ENCODE results near the gene NKX2-3.

The NKX2-3 gene

DNA sequence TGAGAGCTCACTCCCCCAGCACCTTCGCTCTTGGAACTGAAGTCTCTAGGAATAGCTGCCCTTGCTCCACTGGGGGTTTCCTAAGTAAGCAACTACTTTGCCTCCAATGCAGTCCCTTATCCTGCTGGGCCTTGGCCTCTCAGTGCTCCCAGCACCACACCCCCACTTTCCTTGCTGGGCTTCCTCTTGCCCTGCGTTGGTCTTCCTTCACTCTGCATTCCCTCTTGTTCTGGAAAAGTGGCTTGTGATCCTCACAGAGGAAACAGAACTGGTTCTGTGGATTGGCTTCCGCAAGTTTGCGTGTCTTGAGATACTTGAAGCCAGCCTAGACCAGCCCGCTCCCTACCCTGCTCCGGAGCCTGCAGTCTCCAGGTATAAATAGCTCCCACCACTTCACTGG is 6.4 kb downstream of the NKX2-3 start:
- no peak for DNase-seq

DNA sequence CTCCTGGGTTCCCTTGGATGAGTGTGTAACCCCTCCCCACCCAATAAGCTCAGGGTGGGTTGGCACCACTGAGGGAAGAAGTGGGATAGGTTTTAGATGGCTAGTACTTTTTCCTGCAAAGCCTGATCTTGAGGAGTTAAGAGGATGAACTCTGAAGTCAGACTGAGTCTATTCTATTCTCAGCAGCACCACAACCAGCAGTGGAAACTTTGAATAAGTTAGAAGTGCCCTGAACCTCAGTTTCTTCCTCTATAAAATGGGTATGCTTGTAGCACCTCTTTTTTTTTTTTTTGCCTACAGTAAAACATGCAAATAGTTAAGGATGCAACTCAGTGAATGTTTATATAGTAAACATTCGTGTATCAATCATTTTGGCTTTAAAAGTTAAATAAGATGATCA is 7.1 kb downstream of the NKX2-3 start:
- no peak for DNase-seq

DNA sequence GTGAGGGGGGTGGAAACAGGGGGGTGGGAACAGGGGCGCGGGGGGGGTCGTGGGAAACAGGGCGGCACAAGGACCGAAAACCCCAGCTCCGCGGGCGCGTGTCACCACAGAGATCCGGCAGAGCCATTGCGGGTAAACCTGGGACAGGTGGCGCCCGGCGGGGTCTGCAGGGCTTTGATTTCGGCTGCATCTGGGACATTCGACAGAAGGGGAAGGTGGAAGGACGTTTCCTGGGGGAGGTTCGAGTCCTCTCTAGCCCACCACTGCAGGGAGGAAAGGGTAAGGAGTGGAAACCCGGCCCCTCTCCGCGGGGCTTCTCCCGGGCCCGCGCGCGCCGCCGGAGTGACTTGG is 7.5 kb downstream of the NKX2-3 start:
- no peak for DNase-seq

DNA sequence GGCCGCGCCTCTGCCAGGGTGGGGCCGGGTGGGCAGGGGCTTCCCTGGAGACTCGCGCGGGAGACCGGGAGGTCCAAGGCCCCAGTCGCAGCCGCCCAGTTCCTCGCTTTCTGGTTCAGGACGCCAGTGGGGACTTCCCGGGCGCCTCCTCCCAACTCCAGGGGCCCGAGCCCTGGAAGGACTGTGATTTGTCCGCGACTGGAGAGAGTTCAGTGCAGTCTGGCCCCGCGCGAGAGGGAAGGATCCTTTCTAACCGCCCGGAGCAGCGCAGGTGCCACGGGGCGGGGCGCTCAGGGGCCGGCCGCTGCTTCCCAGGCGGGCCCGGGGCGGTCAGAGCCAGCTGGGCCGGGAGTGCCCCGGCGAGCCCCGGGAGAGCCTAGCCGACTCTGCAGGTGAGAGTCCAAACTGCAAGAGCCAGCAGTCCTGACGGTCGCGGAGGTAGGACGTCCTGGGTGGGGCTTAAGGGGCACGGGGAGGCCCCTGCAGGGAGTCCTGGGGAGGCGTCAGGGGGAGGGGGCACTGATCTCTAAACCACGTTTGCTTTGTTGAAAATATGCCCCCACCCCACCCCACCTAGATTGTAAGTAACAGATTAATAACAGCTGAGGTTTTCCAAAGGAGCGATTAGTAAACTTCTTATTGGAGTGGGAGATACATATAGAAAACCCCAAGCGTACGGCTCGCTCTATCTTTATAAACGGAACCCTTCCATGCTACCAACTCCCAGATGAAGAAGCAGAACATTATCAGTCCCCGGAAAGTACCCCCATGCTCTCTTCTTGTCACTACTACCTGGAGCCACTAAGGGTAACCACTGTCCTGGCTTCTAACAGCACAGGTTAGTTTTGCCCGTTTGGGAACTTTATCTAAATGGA is 8.2 kb downstream of the NKX2-3 start:
- DNase-seq, result no peak

DNA sequence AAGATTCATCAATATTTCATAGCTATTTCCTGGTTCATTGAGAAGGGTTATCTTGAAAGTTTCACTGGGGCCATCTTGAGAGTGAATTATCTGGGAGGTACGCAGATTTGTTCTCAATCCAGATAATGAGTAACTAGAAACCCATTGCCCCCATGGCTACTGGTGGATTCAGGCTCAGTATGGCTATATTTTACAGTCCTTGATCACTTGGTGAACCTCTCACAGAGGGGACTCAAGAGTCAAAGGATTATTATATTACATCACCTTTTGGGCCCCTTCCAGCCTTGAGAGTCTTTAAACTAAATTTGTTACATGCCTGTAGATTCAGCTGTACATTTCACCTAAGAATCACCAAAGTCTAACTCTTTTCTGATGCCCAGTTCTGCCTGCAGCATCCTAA is 11.6 kb downstream of the NKX2-3 start:
- no peak for DNase-seq

DNA sequence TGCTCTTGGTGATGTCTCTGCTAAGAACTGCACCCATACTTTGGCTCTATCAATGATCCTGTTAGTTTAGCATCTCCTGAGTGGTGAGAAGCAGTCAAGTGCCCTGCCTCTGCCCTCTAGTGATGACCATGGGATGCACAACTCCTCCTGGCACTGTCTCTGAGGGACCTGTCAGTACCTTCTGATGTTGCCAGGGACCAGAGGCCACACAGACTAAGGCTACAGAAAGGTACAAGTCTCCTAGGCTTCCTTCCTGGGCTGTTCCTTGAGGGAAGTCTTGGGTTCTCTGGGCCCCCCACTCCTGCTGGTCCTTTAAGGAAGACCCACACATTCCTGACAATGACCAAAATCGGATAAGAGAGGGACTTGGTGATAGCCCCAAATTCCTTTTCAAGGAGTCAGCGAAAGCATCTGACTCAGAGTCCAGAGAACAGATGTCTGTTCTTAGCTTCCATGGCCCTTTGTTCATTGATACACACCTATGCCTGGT is 15.3 kb downstream of the NKX2-3 start:
- no peak for DNase-seq

DNA sequence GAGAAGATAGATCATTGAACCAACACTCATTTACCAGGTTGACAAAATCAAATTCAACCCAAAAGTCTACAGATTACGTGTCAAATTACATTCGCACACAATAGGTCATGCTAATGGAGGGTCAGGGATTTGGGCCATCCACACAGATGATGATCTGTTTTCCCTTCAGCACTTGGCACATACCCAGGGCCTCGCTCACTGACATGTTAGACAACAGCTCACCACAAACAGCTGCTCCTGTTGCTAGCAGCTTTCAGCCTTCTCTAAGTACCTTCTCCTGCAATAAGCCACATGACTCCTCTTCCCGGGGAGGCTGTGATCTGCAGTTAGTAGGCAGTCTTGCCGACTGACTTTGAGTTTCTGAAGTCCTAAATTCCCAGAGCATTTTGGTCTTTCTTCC is 18.4 kb downstream of the NKX2-3 start:
- no peak for DNase-seq

DNA sequence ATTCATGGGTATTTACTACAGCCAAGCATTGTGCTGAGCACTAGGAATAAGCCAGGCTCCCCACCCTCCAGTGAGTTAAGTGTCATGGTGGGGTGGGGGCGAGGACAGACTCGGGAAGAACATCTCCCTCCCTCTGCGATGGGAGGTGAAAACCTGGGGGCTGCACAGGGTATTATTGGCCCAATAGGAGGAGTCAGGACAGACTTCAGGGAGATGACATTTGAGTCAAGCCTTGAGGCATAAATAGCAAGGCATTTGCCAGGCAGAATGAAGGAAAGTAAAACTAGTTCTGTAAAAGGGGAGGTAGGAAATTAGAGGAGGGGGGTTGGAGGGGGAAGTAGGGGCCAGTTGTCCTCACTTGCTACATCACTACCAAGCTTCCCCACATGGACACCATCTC is 18.9 kb downstream of the NKX2-3 start:
- DNase-seq, result no peak

DNA sequence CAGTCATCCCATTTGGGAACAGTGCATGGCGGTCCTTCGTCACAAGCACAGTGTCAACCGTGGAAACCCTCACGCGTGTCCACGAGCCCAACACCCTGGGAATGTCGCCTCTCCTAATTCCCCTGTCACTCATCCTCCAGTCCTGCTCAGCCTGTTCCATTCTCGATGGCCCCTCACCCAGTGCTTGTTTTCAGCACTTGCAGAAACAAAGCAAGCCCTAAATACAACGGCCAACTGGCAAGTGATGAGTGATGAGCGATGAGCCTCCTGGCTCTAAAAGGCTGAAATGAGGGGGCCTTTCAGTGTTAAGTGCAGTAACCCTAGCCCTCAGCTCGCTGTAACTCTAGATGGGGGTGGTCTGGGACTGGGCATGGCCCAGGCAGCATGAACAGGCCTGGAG is 22.6 kb downstream of the NKX2-3 start:
- no peak for DNase-seq

DNA sequence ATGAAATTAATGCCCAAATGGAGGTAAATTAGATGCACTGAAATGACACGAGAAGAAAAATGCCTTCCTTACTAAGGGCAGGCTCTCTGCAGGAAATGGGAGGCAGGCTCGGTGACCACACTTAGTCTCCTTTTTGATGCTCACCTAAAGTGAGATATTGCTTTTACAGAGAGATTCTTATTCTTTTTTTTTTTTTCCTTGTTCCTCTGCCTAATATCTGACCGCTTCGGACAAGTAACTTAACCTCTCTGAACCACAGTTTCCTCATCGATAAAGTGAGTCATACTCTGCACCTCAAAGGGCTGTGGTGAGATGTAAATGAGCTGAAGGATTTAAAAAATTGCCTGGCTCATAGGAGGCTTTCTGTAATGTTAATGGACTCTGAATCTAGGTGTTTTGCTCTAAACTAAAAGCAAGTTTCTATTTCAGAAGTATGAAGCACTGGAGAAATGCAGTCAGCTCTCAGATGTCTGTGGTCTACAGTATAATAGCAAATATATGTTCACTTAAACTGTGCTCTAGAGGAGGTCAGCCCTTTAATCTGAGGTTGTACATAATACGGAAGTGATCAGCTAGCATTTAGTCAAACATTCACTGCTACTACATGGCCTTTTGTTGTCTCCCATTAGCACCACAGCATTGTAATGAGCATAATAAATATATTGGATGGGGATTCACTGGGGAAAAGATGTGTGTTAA is 23.2 kb downstream of the NKX2-3 start:
- DNase-seq, result no peak

DNA sequence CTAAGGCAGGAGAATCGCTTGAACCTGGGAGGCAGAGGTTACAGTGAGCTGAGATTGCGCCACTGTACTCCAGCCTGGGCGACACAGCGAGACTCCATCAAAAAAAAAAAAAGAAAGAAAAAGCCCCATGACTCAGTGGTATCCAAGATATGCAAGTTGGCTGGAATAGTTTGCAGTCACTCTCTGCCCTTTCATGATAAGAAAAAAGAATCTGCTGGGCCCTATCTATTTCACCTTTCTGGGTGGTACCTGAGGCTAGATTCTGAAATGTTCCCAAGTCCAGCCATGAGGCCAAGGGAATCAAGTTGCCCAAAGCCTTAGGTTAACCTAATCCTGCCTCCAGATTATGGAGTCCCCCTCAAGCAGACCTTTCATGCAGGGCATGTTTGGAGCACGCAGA is 24.3 kb downstream of the NKX2-3 start:
- no peak for DNase-seq

DNA sequence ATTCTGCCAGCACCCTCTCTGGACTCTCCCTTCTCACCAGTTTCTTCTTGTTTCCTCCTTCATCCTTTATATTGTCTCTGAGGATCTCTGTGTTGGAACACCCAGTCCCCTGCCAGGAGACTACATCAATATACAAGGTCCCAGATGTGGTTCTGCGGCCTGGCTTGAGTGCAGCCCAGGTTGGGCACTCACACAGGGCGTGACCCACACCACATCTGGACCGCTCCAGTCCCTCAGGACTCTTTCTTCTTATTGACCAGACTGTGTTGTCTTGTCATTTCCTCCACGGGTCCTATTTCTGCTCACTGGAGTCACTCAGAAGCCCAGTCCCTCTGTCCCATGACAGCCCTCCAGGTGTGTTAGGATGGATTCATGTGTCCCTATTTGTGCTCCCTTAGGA is 26.0 kb downstream of the NKX2-3 start:
- no peak for DNase-seq

DNA sequence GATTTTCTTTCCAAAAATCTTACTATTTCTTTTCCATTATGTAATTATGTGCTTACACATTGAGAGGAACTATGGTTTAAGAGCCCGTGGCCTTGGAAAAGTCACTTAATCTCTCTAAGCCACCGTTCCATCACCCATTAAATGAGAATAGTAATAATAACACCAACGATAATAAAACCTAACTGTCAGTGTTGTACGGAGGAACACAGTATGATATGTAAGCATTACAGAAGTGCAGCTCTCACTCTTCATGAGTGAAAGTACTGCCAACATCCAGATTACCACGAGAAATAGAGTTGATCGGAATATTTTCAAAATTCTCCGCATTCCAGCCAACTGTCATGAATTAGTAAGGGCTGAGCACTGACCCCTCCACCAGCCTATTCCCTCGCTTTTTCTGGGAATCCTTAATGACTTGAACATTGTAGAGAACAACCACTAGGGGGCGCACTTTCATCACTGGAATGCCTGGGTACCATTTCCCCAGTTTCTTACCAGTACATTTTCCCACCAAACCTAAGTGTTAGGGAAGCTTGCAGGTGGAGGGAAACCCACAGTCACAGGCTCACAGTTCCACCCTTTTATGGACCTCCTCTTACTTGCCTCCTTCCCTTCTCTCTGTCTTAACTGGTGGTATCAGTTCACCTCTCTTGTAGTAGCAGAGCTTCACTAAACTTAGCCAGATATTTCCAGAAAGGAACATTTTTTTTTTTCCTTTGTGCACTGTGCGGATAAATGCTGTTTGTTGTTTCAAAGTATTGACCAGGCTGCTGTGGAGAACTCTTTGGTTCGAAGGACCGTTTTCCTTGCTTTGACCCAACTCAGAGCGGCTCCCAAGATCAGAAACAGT is 27.8 kb downstream of the NKX2-3 start:
- peak; percentile 32 for DNase-seq

DNA sequence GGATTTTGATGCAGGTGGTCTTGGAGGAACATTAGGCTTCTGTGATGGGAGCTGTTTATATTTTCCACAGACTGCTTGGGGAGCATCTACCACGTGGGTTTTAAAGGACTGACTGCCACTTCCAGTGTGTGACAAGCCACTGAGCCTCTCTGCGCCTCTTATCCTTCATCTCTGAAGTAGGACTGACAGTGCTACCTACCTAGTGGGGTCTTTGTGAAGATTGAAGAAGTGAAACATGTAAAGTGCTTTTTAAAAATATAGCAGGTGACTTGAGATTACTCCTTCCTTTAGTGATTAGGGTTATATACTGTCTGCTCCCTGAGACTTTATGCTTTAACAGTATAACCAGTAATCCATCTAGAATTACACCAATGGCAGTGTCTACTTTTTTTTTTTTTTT is 29.9 kb downstream of the NKX2-3 start:
- DNase-seq, result no peak

DNA sequence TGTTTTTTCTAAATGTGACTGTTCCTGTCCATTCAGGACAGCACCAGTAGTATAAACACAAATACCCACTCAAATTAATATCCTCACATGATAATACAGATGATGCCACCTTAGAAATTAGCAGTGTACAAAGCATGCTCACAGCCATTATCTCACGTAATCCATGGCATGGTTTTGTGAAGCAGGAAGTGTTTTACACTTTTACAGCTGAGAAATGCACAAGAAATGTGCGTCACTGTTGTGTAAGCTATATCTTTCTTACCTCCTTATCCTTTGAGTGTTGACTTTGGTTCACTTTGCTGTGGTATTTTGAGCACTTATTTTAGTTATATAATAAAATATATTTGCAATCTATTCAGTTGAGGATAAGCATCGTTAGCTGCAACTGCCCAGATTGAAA is 31.6 kb downstream of the NKX2-3 start:
- DNase-seq, result no peak

DNA sequence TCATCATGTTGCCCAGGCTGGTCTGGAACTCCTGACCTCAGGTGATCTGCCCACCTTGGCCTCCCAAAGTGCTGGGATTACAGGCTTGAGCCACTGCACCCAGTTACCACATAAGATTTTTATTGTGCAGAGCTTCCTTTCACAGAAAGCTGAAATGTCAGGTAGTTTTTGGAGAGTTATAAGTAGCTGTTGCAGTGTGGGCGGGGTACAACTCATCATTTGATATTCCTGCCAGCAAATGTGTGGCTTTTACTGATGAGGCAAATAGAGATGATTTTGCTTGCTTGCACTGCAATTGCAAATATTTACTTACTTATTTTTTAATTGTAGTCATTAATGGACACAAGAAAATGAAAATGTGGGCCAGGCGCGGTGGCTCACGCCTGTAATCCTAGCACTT is 32.4 kb downstream of the NKX2-3 start:
- DNase-seq, result no peak

DNA sequence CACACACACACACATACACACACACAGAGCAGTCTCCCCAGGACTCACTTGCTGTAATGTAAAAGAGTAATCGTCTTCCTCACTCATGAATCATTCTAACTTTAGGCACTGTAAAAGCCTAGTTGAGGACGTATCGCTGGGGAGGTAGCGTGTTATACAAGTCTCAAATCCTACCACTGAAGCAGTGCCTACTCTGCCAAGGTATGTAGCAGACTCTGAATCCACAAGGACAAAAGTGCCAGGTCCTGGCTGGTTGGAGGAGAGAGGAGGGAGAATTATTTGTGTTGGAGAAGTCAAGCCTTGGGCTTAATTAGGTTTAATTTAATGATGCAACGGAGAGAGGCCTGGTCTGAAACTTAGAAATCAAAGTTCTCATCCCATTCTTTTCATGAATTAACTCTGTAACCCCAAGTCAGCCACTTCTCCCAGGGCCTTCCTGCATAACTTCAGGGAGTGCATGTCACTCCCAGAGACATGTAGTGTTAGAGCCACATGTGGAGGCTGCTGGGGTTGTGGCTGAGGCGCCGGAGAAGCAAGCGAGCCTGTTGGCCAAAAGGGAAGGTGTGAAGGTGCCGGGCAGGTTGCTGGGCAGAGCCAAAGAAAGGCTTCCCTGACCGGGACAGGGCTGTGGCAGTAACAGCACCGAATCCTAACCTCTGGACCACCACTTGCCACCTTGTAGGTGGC is 36.7 kb downstream of the NKX2-3 start:
- DNase-seq, result no peak

DNA sequence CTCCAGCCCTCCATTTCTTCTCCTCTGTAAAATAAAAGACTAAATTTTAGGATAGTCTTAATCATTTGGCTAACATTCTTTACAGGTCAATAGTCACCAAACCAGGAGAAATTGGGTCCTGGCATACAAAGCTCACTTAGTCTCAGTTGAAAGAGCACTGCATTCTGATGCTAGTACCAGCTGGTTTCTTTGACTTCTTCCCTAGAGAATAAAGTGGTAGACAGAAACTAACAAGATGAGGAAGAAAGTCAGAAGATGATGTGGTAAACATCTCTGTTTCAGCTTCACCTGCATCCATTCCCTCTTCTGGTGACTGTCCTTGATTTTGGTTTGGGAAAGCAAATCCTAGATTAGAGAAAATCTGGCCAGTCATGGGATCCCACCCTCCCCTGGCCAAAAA is 37.2 kb downstream of the NKX2-3 start:
- no peak for DNase-seq

DNA sequence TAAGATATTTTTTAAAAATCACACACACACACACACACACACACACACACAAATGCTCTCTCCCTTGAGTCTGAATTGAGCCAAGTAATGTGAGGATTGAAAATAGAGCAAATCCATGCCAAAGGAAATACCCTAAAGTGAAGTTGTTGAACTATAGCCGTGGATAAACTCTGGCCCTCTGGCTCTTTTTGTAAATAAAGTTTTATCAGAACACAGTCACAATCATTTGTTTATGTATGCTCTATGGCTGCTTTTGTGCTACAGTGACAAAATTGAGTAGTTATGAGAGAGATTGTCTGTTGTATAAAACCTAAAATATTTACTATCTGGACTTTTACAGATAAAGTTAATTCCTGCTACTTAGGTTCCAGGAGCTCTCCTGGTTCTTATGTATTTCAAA is 39.1 kb downstream of the NKX2-3 start:
- no peak for DNase-seq

DNA sequence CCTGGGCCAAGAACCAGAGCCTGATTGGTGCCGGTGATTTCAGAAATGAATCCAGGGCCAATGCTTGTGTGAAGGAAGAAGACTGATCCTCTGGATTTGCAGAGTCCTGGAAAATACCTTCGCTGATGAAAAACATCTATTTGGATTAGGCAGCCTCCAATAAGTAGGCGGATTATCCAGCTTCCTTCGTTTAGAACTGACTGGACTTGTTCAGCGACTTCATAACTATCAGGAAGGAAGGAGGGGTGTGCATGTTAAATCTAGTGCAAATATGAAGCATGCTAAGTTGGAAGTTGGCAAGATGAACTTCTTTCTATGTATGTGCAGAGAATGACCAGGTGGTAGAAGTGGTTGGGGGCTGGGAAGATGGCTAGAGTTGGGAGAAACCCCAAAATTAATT is 41.0 kb downstream of the NKX2-3 start:
- DNase-seq, result no peak

DNA sequence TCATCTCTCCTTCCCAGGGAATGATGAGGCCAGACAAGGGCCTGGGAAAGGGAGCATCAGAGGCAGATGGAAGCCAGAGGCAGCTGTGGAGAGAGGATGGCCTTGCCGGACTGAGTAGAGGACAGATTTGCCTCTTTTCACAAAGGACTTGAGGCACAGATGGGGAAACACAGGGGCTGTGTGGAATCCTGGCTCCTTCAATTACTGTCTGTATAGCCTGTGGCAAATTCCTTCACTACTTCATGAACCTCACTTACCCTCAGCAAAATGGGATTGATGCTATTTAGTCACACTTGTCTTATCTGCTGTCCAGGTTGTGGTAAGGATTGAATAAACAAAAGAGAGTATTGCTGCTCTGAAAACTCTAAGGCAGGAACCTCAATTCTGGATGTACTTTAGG is 47.2 kb downstream of the NKX2-3 start:
- DNase-seq, result no peak

DNA sequence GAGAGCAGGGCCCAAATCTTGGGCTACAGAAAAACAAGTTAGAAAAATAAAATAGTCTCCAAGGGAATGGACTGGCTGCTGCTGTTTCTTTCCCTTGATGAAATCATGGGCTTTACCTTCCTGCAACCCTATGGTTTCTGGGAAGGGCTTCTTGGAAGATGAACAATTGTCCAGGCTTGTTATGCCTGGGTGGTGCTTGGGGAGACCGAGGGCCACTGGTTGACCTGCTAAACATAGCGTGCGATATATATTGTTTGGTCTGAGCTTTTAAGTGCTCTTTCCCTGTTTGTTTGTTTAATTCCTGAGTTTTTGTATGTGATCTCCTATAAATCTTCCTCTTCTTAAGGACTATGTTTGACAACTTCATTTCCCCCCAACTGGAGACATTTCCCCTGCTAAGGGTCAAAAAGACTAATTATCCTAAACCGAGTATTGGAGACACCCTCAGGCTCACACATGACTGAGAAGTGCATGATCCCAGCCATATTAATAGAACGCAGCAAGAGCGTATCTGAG is 49.6 kb downstream of the NKX2-3 start:
- DNase-seq, result no peak

DNA sequence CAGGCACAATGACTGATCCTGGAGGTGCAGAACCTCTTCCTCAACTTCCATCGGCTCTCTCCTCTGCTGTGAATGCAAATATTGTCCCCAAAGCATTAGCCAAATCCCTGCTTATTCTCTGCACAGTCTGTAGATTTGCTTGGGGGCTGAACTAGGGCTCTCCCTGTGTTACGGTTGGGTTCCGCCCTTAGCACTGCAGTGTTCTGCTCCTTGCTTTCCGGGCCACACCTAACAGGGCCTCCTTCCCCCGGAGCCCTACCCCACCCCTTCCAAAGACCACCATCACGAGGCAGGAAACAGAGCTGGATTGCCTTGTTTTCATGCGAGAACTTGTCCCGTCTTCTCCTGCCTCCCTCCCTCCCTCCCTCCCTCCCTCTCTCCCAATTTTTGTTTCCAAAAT is 50.9 kb downstream of the NKX2-3 start:
- no peak for DNase-seq

All from midbrain (tissue), 1 donor.